NCI-H1092 treated with DMSO at 0.1 percent for 48 hours (cell line): ENCODE data around the gene SLC17A1.
"Not testable (repeated sequence)": the region's sequence is repeated elsewhere in the genome, so short reads cannot be mapped to it uniquely, and the experiment has no call there.

ENCODE experiments used
- DNase-seq: peaks from one replicate; lab custom pipeline; 2025; lab: John Stamatoyannopoulos, UW

SLC17A1 gene

GRCh38 chr6:25756382-25757363, 75.2 kb downstream of the SLC17A1 start:
- no peak for DNase-seq

DNA sequence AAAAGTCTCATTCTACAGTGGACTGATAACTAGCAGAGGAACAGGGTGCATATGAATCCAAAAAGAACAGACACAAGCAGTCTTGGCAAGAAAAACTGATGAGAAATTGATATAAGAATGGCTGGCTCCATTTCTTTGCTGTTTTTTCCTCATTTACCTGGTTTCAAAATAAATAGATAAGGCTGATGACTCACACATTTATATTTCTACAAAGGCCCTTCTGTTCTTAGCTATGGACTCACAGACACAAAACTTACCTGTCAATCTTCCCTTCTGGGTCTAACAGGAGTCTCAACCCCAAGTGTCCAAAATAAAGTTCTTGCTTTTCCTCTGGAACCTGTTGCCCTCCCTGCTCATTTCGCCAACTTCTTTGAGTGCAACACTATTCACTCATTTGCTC, 76.4 kb downstream of the SLC17A1 start:
- no peak for DNase-seq

DNA sequence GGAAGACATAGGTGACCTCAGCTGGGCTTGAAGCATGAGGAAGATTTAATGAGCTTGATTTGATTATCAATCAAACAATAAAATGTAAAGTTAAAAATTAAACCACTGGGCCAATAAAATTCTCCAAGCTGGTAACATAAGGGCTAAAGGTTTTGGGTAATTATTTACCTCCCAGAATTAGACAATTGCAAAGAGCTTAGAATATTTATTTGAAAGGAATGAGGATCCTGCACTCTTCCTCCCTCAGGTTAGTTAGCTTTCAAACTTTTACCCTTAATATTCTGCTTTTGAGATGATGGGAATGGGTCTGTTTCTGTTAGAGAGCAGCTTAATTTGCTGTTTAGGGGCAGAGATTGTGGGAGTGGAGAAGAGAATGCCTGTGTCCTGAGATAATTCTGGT, 77.3 kb downstream of the SLC17A1 start, which contains the start of gene SLC17A4:
Gene SLC17A4 (plus strand): TSS at position 208 of the 400 bp plus-strand sequence. CDS start 7,221 bp downstream, outside the sequence.
- DNase-seq: no peak

DNA sequence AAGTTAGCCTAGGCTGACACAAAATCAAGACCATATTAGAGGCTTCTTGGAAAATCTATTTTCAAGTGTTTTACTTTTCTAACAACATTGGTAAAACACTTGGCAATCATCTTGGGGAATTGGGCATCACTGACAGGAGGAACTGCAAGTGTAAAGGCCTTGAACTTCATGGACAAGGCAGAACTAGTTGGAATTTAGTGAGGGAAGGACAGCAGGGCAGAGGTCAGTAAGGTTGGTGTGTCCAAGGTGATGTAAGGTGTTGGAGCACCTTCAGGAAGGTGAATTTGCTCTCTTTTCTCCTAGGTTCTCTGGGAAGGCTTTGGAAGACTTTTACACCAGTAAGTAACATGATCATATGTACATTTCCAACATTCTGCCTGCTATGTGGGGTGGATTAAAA, 78.8 kb downstream of the SLC17A1 start:
- no peak for DNase-seq

- no peak for DNase-seq
Observed at GRCh38 chr6:25750906-25751305, 80.9 kb downstream of the SLC17A1 start.

- no peak for DNase-seq
Observed at GRCh38 chr6:25749837-25750236, 82.0 kb downstream of the SLC17A1 start.

GRCh38 chr6:25748601-25749517, 83.0 kb downstream of the SLC17A1 start:
- not testable (repeated sequence) for DNase-seq

GRCh38 chr6:25748049-25748448, 83.8 kb downstream of the SLC17A1 start:
- DNase-seq: no peak

DNA sequence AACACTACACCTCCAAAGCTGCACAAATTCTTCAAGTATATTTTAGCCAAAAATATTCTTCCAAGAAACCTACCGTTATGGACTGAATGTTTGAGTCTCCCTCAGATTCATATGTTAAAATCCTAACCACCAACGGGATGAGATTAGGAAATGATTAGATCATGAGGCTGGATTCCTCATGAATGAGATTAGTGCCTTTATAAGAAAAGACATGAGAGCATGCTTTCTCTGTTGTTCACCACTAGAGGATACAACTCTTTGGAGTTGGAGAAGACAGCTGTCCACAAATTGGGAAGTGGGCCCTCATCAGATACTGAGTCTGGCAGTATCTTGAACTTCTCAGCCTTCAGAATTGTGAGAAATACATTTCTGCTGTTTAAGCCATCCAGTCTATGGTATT, 84.4 kb downstream of the SLC17A1 start:
- no peak for DNase-seq

DNA sequence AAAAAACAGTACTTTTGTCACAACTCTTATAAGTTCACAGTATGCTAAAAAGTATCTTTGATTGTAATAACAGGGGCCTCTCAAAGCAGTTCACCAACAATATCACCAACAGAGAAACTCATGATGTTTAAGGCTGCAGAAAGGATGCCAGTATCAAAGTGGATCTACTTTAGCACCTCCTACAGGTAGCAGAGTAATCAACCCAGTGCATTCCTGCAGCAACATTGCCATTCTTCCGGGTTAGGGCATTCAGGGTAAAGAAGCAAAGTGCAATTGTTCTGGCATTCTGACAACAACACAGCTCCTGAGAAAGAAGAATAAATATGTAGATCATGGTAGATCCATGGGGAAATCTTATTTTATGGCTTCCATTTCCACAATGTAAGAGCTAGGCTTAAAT, 84.9 kb downstream of the SLC17A1 start:
- no peak for DNase-seq

GRCh38 chr6:25745836-25746235, 86.0 kb downstream of the SLC17A1 start:
- DNase-seq: no peak

GRCh38 chr6:25743868-25744267, 88.0 kb downstream of the SLC17A1 start:
- DNase-seq: no peak

GRCh38 chr6:25735261-25735660, 96.6 kb downstream of the SLC17A1 start:
- DNase-seq: peak; percentile 29
